CD4-positive, CD25-positive, alpha-beta regulatory T cell (primary cell): ENCODE measurements around the gene MEIKIN. TPM values are rescaled to one million over a fixed set of nuclear protein-coding genes. Genes with fewer than 3 reads are reported as not detected.

Source experiments
- ATAC-seq, 2 donors: fragments of 150-1000 bp; cut with Tn5 transposase; one replicate each; pipeline ENCODE4 v1.10.0; 2021; ENCODE audit warnings: low read depth in 2 of 2, moderate number of reproducible peaks in 2 of 2, moderate library complexity in 1 of 2
- DNase-seq, 3 donors: peaks; one replicate each; pipeline versions ENCODE4 v3.0.0 to v3.0.0-alpha.2; 2012 to 2022; ENCODE audit warnings: mixed read lengths in 1 of 3
- H3K27ac ChIP-seq: one replicate; pipeline ENCODE4 v1.7.0; 2013; ENCODE audit warnings: mild to moderate bottlenecking, low read length; ENCODE audit not compliant: insufficient read depth, poor library complexity, severe bottlenecking
- H3K27me3 ChIP-seq: one replicate; pipeline ENCODE4 v1.7.0; 2013; ENCODE audit warnings: low read length; ENCODE audit not compliant: control insufficient read depth, insufficient read depth
- H3K36me3 ChIP-seq: one replicate; pipeline ENCODE4 v1.7.0; 2013; ENCODE audit warnings: mild to moderate bottlenecking, low read length, moderate library complexity; ENCODE audit not compliant: control insufficient read depth, insufficient read depth
- H3K4me1 ChIP-seq: 2 replicates; pipeline ENCODE4 v1.7.0; 2013; ENCODE audit warnings: mild to moderate bottlenecking, low read length; ENCODE audit not compliant: insufficient read depth, control insufficient read depth, poor library complexity, severe bottlenecking
- H3K4me3 ChIP-seq: one replicate; pipeline ENCODE4 v1.7.0; 2013; ENCODE audit warnings: low read depth, mild to moderate bottlenecking, low read length, moderate library complexity
- H3K9me3 ChIP-seq, 2 experiments: 1 replicate in 1 of 2; 2 replicates in 1 of 2; pipeline ENCODE4 v1.7.0; 2013; ENCODE audit warnings: low read length in 2 of 2, mild to moderate bottlenecking in 1 of 2, moderate library complexity in 1 of 2; ENCODE audit not compliant: control insufficient read depth in 2 of 2
- H3K27ac Mint-ChIP-seq, 3 donors: one replicate each; pipeline ENCODE4 v1.8.0; 2020 to 2022; ENCODE audit warnings: mild to moderate bottlenecking in 3 of 3, mixed read lengths in 3 of 3, moderate library complexity in 2 of 3
- H3K27me3 Mint-ChIP-seq: one replicate; pipeline ENCODE4 v1.8.0; 2022; ENCODE audit warnings: mild to moderate bottlenecking, mixed read lengths
- H3K36me3 Mint-ChIP-seq: one replicate; pipeline ENCODE4 v1.8.0; 2020; ENCODE audit warnings: mixed read lengths
- H3K4me1 Mint-ChIP-seq, 4 donors: one replicate each; pipeline ENCODE4 v1.8.0; 2020 to 2022; ENCODE audit warnings: mixed read lengths in 4 of 4, mild to moderate bottlenecking in 1 of 4
- H3K4me3 Mint-ChIP-seq, 4 donors: one replicate each; pipeline ENCODE4 v1.8.0; 2020 to 2022; ENCODE audit warnings: mild to moderate bottlenecking in 4 of 4, mixed read lengths in 4 of 4, moderate library complexity in 3 of 4
- H3K9me3 Mint-ChIP-seq, 7 donors: one replicate each; pipeline ENCODE4 v1.8.0; 2020 to 2022; ENCODE audit warnings: mixed read lengths in 7 of 7, mild to moderate bottlenecking in 3 of 7, moderate library complexity in 2 of 7
- polyA plus RNA-seq, 4 donors: library from polyadenylated mRNA; unstranded; fragments of 300-500 nt; fragmentation: Illumina TruSeq; gene quantifications; one replicate each; pipeline ENCODE4 v1.2.3, GENCODE V29; 2021
- total RNA-seq: library from RNA; stranded (reverse); gene quantifications from one replicate; pipeline ENCODE4 v1.2.3, GENCODE V29; 2022

MEIKIN gene, protein sequence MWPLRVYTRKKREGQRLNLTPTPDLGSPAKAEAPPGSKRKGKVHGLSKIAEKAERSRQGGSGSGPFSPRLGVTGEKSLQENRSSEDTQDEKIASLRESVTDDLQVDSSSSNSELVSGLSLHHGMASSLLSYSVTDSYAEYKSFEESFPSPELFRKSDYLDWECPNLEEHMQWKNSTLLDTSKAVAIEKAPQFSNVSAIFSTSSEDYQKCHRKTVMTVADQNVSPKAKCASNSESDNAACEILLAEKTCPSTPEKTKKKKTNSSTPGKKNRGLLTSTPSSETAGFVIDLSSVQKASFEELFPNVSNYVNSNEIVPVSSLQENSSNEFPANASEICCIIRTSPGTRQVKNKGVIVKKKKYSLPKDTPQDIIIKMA
- total RNA-seq, result not detected
- polyA plus RNA-seq, result not detected

DNA sequence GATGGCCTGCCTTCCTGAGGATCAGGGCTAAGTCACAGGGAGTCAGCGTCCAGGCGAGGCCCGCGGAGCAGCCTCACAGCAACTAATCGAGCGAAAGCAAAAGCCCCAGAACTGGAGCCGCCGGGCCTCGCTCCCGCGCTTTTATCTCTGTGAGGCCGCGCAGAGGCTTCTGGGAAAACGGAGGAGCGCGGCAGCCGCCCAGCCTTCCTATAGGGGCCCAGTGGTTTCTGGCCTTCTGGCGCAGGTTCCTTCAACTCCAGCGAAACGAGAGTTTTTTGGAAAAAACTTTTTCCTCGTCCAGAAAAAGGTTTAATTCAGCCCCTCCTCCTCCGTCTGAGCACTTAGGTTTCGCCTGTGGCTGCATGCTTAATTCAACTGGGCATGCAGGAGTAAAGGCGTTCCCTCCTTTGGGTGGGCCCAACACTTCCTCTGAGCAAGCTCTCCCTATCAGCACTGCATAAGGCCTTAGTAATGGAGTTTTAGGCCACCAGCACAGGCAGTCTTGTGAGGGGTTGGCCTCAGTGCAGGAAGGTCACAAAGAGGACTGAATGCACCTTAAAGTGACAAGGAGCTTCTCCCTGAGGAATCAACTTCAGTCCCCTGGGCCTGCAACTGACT, at the start of gene MEIKIN:
Gene MEIKIN (minus strand): TSS at position 113 of the 618 bp plus-strand sequence. CDS start 158 bp downstream, outside the sequence.
- Histone ChIP-seq H3K27ac (no peak within 1 kb of the TSS), H3K36me3 (no peaks in the 10 kb centered on the region), H3K4me1 (no peaks in the 10 kb centered on the region), H3K9me3 (no peaks in the 10 kb centered on the region), H3K4me3 (no peak within 1 kb of the TSS), H3K27me3 (peaks cover 5% of the 10 kb centered on the region)
- no peaks in the 10 kb centered on the region for H3K4me1 Mint-ChIP-seq
- H3K4me3 Mint-ChIP-seq, result no peak within 1 kb of the TSS
- H3K36me3 Mint-ChIP-seq, result no peaks in the 10 kb centered on the region
- ATAC-seq (no peak), DNase-seq (no peak)
- peaks cover 0 to 2% (median 0%) of the 10 kb centered on the region in 7 donors for H3K9me3 Mint-ChIP-seq
- no peak within 1 kb of the TSS for H3K27ac Mint-ChIP-seq
- peaks cover 28% of the 10 kb centered on the region for H3K27me3 Mint-ChIP-seq

- Mint-ChIP-seq H3K36me3 (no peaks in the 10 kb centered on the region), H3K27me3 (no peaks in the 10 kb centered on the region), H3K27ac (no peak overlapping the region), H3K4me3 (no peak overlapping the region), H3K9me3 (peaks cover 0 to 2% (median 0%) of the 10 kb centered on the region in 7 donors), H3K4me1 (peaks cover 0 to 16% (median 3%) of the 10 kb centered on the region in 4 donors)
- Histone ChIP-seq H3K27ac (no peak overlapping the region), H3K4me3 (no peak overlapping the region), H3K4me1 (peaks cover 1% of the 10 kb centered on the region), H3K27me3 (no peaks in the 10 kb centered on the region), H3K9me3 (no peaks in the 10 kb centered on the region), H3K36me3 (no peaks in the 10 kb centered on the region)
- DNase-seq (no peak), ATAC-seq (no peak)
Observed at GRCh38 chr5:131994533-131995226, 49.2 kb upstream of the MEIKIN start.

DNA sequence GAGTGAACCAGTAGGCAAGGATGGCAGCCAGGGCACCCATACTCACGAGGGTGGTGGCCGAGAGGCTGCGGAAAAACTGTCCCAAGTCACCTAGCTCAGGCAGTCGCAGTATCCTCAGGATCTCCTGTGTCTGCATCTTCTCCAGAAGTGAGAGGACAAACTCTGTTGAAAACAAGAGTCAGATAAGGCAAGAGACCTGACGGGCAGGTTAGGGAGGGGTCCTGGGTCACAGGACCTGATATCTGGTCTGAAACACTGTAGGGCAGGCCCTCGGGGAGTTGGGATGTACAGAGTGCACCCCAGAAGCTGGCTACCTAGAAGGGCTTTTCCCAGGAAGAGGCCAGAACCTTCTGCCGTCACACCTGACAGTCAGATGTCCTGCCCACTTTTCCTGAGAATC, 48.6 kb upstream of the MEIKIN start:
- no peaks in the 10 kb centered on the region for H3K27me3 ChIP-seq
- no peaks in the 10 kb centered on the region for H3K36me3 Mint-ChIP-seq
- no peak overlapping the region for H3K4me3 Mint-ChIP-seq
- no peaks in the 10 kb centered on the region for H3K4me1 ChIP-seq
- no peak overlapping the region for H3K4me3 ChIP-seq
- H3K36me3 ChIP-seq, result no peaks in the 10 kb centered on the region
- no peak overlapping the region for H3K27ac Mint-ChIP-seq
- ATAC-seq, result no peak
- peaks cover 0 to 2% (median 0%) of the 10 kb centered on the region in 7 donors for H3K9me3 Mint-ChIP-seq
- H3K4me1 Mint-ChIP-seq, result peaks cover 0 to 16% (median 3%) of the 10 kb centered on the region in 4 donors
- no peak overlapping the region for H3K27ac ChIP-seq
- no peak for DNase-seq
- no peaks in the 10 kb centered on the region for H3K9me3 ChIP-seq
- no peaks in the 10 kb centered on the region for H3K27me3 Mint-ChIP-seq

DNA sequence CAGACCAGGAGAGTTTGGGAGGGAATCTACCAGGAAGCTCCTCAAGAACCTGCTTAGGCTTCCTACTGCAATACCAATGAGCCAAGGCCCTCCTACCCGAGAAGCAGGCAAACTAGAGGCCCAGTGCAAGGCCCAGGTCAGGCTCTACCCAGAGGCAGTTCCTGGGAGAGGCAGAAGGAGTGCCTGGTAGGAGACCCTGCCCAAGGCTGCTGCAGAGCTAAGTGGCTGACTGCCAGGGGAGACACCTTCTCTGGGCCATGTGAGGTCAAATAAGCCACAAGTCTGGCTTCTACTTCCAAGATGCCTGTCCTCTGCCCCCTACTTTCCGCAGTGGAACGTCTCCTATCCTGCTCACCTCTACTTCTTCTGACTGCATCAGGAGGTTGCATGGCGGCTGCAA, 48.2 kb upstream of the MEIKIN start:
- H3K4me3 Mint-ChIP-seq, result no peak overlapping the region

GRCh38 chr5:131992370-131992769, 46.9 kb upstream of the MEIKIN start:
- ATAC-seq, result no peak
- Mint-ChIP-seq H3K9me3 (peaks cover 0 to 2% (median 0%) of the 10 kb centered on the region in 7 donors), H3K4me1 (peaks cover 0 to 6% (median 3%) of the 10 kb centered on the region in 4 donors), H3K4me3 (no peak overlapping the region), H3K27me3 (no peaks in the 10 kb centered on the region), H3K27ac (peak overlapping the region in 1 of 3 donors; percentile 61), H3K36me3 (no peaks in the 10 kb centered on the region)
- no peaks in the 10 kb centered on the region for H3K9me3 ChIP-seq
- no peaks in the 10 kb centered on the region for H3K27me3 ChIP-seq
- DNase-seq, result no peak
- no peak overlapping the region for H3K4me3 ChIP-seq
- no peaks in the 10 kb centered on the region for H3K4me1 ChIP-seq
- H3K27ac ChIP-seq, result no peak overlapping the region
- H3K36me3 ChIP-seq, result no peaks in the 10 kb centered on the region

More for the DNA sequence above, 48.2 kb upstream of the MEIKIN start:
- no peaks in the 10 kb centered on the region for H3K36me3 Mint-ChIP-seq
- H3K27me3 Mint-ChIP-seq, result no peaks in the 10 kb centered on the region
- no peak overlapping the region for H3K27ac ChIP-seq
- no peaks in the 10 kb centered on the region for H3K27me3 ChIP-seq
- no peak for DNase-seq
- peaks cover 0 to 14% (median 3%) of the 10 kb centered on the region in 4 donors for H3K4me1 Mint-ChIP-seq
- no peaks in the 10 kb centered on the region for H3K36me3 ChIP-seq
- H3K4me3 ChIP-seq, result no peak overlapping the region
- H3K27ac Mint-ChIP-seq, result no peak overlapping the region
- no peak for ATAC-seq
- H3K9me3 Mint-ChIP-seq, result peaks cover 0 to 2% (median 0%) of the 10 kb centered on the region in 7 donors
- H3K9me3 ChIP-seq, result no peaks in the 10 kb centered on the region
- H3K4me1 ChIP-seq, result no peaks in the 10 kb centered on the region

- H3K4me1 Mint-ChIP-seq, result peaks cover 0 to 5% (median 2%) of the 10 kb centered on the region in 4 donors
- DNase-seq, result no peak
- Histone ChIP-seq H3K36me3 (no peaks in the 10 kb centered on the region), H3K4me1 (no peaks in the 10 kb centered on the region), H3K4me3 (no peak overlapping the region), H3K27me3 (no peaks in the 10 kb centered on the region), H3K9me3 (no peaks in the 10 kb centered on the region), H3K27ac (no peak overlapping the region)
- peak overlapping the region in 1 of 3 donors; percentile 33 for H3K27ac Mint-ChIP-seq
- ATAC-seq, result peak in 1 of 2 donors; percentile 9
- H3K4me3 Mint-ChIP-seq, result no peak overlapping the region
- H3K36me3 Mint-ChIP-seq, result no peaks in the 10 kb centered on the region
- H3K9me3 Mint-ChIP-seq, result peaks cover 0 to 2% (median 0%) of the 10 kb centered on the region in 7 donors
- H3K27me3 Mint-ChIP-seq, result no peaks in the 10 kb centered on the region
Observed at GRCh38 chr5:131991593-131992324, 46.3 kb upstream of the MEIKIN start.

GRCh38 chr5:131990716-131991115, 45.3 kb upstream of the MEIKIN start:
- ATAC-seq, result no peak
- no peak for DNase-seq
- Mint-ChIP-seq H3K27me3 (no peaks in the 10 kb centered on the region), H3K36me3 (no peaks in the 10 kb centered on the region), H3K27ac (no peak overlapping the region), H3K9me3 (peaks cover 0 to 2% (median 0%) of the 10 kb centered on the region in 7 donors), H3K4me1 (no peaks in the 10 kb centered on the region), H3K4me3 (no peak overlapping the region)
- no peaks in the 10 kb centered on the region for H3K36me3 ChIP-seq
- H3K9me3 ChIP-seq, result no peaks in the 10 kb centered on the region
- H3K27me3 ChIP-seq, result no peaks in the 10 kb centered on the region
- H3K27ac ChIP-seq, result no peak overlapping the region
- H3K4me1 ChIP-seq, result no peaks in the 10 kb centered on the region
- no peak overlapping the region for H3K4me3 ChIP-seq
